ENCODE results near the gene MRPL49. TPM values are rescaled to one million over a fixed set of nuclear protein-coding genes. Genes with fewer than 3 reads are reported as not detected.
A peak's percentile ranks its signal among the peaks of the same experiment; 100 is the strongest.
"Not testable (repeated sequence)": the region's sequence is repeated elsewhere in the genome, so short reads cannot be mapped to it uniquely, and the experiment has no call there.

The MRPL49 gene
- total RNA-seq, 2 donors from 2014 or later: 60.7 to 72.3 TPM

- no peaks in the 10 kb centered on the region for H3K36me3 ChIP-seq
- no peak for DNase-seq
- no peak overlapping the region for H3K4me3 ChIP-seq
- no peaks in the 10 kb centered on the region for H3K9me3 ChIP-seq
- no peaks in the 10 kb centered on the region for H3K27me3 ChIP-seq
- H3K4me1 ChIP-seq: no peaks in the 10 kb centered on the region
- TF ChIP-seq CTCF (IDR thresholded peaks at IDR 0.05): no peak
- H3K27ac ChIP-seq: no peak overlapping the region
- H3K9ac ChIP-seq (ENCODE audit: low read depth in 2 of 2, low read length in 2 of 2): no peak overlapping the region
- intact Hi-C loops (cut with DNase I): no loop called here
Measured at GRCh38 chr11:65147352-65148075, 25.4 kb downstream of the MRPL49 start.

- H3K27ac ChIP-seq: no peak overlapping the region
- intact Hi-C loops (cut with DNase I): no loop called here
- no peak for TF ChIP-seq CTCF (IDR thresholded peaks at IDR 0.05)
- H3K27me3 ChIP-seq: no peaks in the 10 kb centered on the region
- DNase-seq: no peak
- H3K9me3 ChIP-seq: no peaks in the 10 kb centered on the region
- H3K9ac ChIP-seq (ENCODE audit: low read depth in 2 of 2, low read length in 2 of 2): no peak overlapping the region
- H3K4me1 ChIP-seq: no peaks in the 10 kb centered on the region
- no peak overlapping the region for H3K4me3 ChIP-seq
- H3K36me3 ChIP-seq: no peaks in the 10 kb centered on the region
Measured at GRCh38 chr11:65148657-65149056, 26.5 kb downstream of the MRPL49 start.

- H3K4me3 ChIP-seq; intact Hi-C loops (cut with DNase I); H3K27me3 ChIP-seq; H3K4me1 ChIP-seq; H3K36me3 ChIP-seq; H3K27ac ChIP-seq; H3K9me3 ChIP-seq; DNase-seq: not testable (repeated sequence)
- H3K9ac ChIP-seq (ENCODE audit: low read depth in 2 of 2, low read length in 2 of 2): peak overlapping the region in 1 of 2 donors; percentile 3
Measured at GRCh38 chr11:65150131-65150508, 28.0 kb downstream of the MRPL49 start.

- no peak overlapping the region for H3K4me3 ChIP-seq
- H3K4me1 ChIP-seq: no peaks in the 10 kb centered on the region
- intact Hi-C loops (cut with DNase I): no loop called here
- H3K9me3 ChIP-seq: no peaks in the 10 kb centered on the region
- no peaks in the 10 kb centered on the region for H3K27me3 ChIP-seq
- peak overlapping the region in 1 of 2 donors; percentile 3 for H3K9ac ChIP-seq (ENCODE audit: low read depth in 2 of 2, low read length in 2 of 2)
- peak; percentile 91 for DNase-seq
- no peaks in the 10 kb centered on the region for H3K36me3 ChIP-seq
- H3K27ac ChIP-seq: peak overlapping the region; percentile 29
- no peak for TF ChIP-seq CTCF (IDR thresholded peaks at IDR 0.05)
Measured at GRCh38 chr11:65150509-65151299, 28.6 kb downstream of the MRPL49 start.

GRCh38 chr11:65151331-65151899 is 29.3 kb downstream of the MRPL49 start:
- Histone ChIP-seq H3K4me3 (no peak overlapping the region), H3K9ac (ENCODE audit: low read depth in 2 of 2, low read length in 2 of 2) (no peak overlapping the region), H3K27ac (peak overlapping the region; percentile 29), H3K27me3 (no peaks in the 10 kb centered on the region), H3K36me3 (no peaks in the 10 kb centered on the region), H3K9me3 (no peaks in the 10 kb centered on the region), H3K4me1 (no peaks in the 10 kb centered on the region)
- intact Hi-C loops (cut with DNase I): no loop called here
- DNase-seq: no peak
- TF ChIP-seq CTCF (IDR thresholded peaks at IDR 0.05): no peak
